IMR-90 (cell line): Measurements from ENCODE around the gene ITGA1. TPM values are rescaled to one million over a fixed set of nuclear protein-coding genes. Genes with fewer than 3 reads are reported as not detected.
A peak's percentile ranks its signal among the peaks of the same experiment; 100 is the strongest.

Experiments used
- ATAC-seq: fragments of 200-7000 bp; cut with Tn5 transposase; 2 replicates; pipeline ENCODE4 v1.9.1; 2020; ENCODE audit warnings: low read depth, mild to moderate bottlenecking, moderate library complexity
- BruUV-seq: library from RNA; stranded (reverse); fragments of 400-500 nt; replicated peaks from 2 replicates; lab custom pipeline; 2021; lab: Mats Ljungman, UMichigan
- CTCF ChIA-PET: fragments of 300-600 bp; formaldehyde crosslinking; extraction: SDS; loops from one replicate; lab custom pipeline; 2021; ENCODE audit warnings: antibody characterized with exemption; lab: Yijun Ruan, JAX
- POLR2A ChIA-PET: fragments of 300-600 bp; sonication (Branson Sonifier 250); formaldehyde crosslinking; loops from one replicate; lab custom pipeline; 2022; ENCODE audit warnings: antibody characterized with exemption; ENCODE audit not compliant: unreplicated experiment; lab: Charles Lee
- DNase-seq: peaks from one replicate; pipeline ENCODE4 v3.0.0; 2013
- H2AFZ ChIP-seq: replicated peaks from 2 replicates; pipeline ENCODE3; 2013; ENCODE audit warnings: low read length, mild to moderate bottlenecking; ENCODE audit not compliant: poor library complexity
- H2AK5ac ChIP-seq: 2 replicates; pipeline ENCODE4 v1.6.1; 2013; ENCODE audit warnings: low read depth, low read length, inconsistent platforms
- H2AK9ac ChIP-seq: replicated peaks from 2 replicates; pipeline ENCODE3; 2013; ENCODE audit warnings: mild to moderate bottlenecking, low read depth, low read length, moderate library complexity; ENCODE audit not compliant: poor library complexity
- H2BK120ac ChIP-seq: 2 replicates; pipeline ENCODE4 v1.6.1; 2013; ENCODE audit warnings: low read depth, low read length, inconsistent platforms
- H2BK15ac ChIP-seq: 3 replicates; pipeline ENCODE4 v1.6.1; 2013; ENCODE audit warnings: low read depth, low read length, inconsistent platforms
- H2BK20ac ChIP-seq: 2 replicates; pipeline ENCODE4 v1.6.1; 2013; ENCODE audit warnings: low read depth, mild to moderate bottlenecking, inconsistent platforms, low read length, moderate library complexity
- H2BK5ac ChIP-seq: 2 replicates; pipeline ENCODE4 v1.6.1; 2013; ENCODE audit warnings: mild to moderate bottlenecking, low read depth, low read length, inconsistent platforms; ENCODE audit not compliant: poor library complexity, severe bottlenecking
- H3K14ac ChIP-seq: replicated peaks from 2 replicates; pipeline ENCODE4 v1.6.1; 2013; ENCODE audit warnings: low read depth, low read length, inconsistent platforms
- H3K18ac ChIP-seq: 2 replicates; pipeline ENCODE4 v1.6.1; 2013; ENCODE audit warnings: low read depth, low read length, control low read depth
- H3K23ac ChIP-seq: 2 replicates; pipeline ENCODE4 v1.6.1; 2013; ENCODE audit warnings: low read depth, low read length, inconsistent platforms
- H3K27ac ChIP-seq: 2 replicates; pipeline ENCODE4 v1.5.1; 2013; ENCODE audit warnings: mild to moderate bottlenecking, control low read depth, low read length; ENCODE audit not compliant: insufficient read depth
- H3K27me3 ChIP-seq: 2 replicates; pipeline ENCODE4 v1.6.1; 2013; ENCODE audit warnings: low read length; ENCODE audit not compliant: control insufficient read depth, insufficient read depth
- H3K36me3 ChIP-seq: 2 replicates; pipeline ENCODE4 v1.6.1; 2013; ENCODE audit warnings: low read length, mixed read lengths; ENCODE audit not compliant: control insufficient read depth, insufficient read depth
- H3K4ac ChIP-seq: 2 replicates; pipeline ENCODE4 v1.6.1; 2013; ENCODE audit warnings: low read depth, low read length, inconsistent platforms
- H3K4me1 ChIP-seq: 2 replicates; pipeline ENCODE4 v1.6.1; 2013; ENCODE audit warnings: low read length, mixed read lengths; ENCODE audit not compliant: control insufficient read depth, insufficient read depth
- H3K4me2 ChIP-seq: 2 replicates; pipeline ENCODE4 v1.6.1; 2013; ENCODE audit warnings: low read depth, mild to moderate bottlenecking, control low read depth, low read length, moderate library complexity
- H3K4me3 ChIP-seq: 2 replicates; pipeline ENCODE4 v1.5.1; 2013; ENCODE audit warnings: low read depth, mild to moderate bottlenecking, control low read depth, low read length, moderate library complexity; ENCODE audit not compliant: insufficient read depth
- H3K56ac ChIP-seq: 2 replicates; pipeline ENCODE4 v1.6.1; 2013; ENCODE audit warnings: low read length, inconsistent platforms; ENCODE audit not compliant: insufficient read depth; ENCODE audit errors: extremely low read depth
- H3K79me1 ChIP-seq, 2 experiments: 2 replicates each; pipeline ENCODE4 v1.6.1; 2013; ENCODE audit warnings: low read length in 2 of 2, inconsistent platforms in 1 of 2, low read depth in 1 of 2
- H3K9ac ChIP-seq: 2 replicates; pipeline ENCODE4 v1.6.1; 2013; ENCODE audit warnings: low read depth, low read length, control low read depth
- H3K9me1 ChIP-seq: 2 replicates; pipeline ENCODE4 v1.6.1; 2013; ENCODE audit warnings: low read length, inconsistent platforms; ENCODE audit not compliant: insufficient read depth
- H3K9me3 ChIP-seq: 2 replicates; pipeline ENCODE4 v1.6.1; 2013; ENCODE audit warnings: low read length; ENCODE audit not compliant: control insufficient read depth, insufficient read depth
- H4K20me1 ChIP-seq: 2 replicates; pipeline ENCODE4 v1.6.1; 2013; ENCODE audit warnings: low read length, inconsistent platforms; ENCODE audit not compliant: insufficient read depth
- H4K5ac ChIP-seq: 2 replicates; pipeline ENCODE4 v1.6.1; 2013; ENCODE audit warnings: mild to moderate bottlenecking, low read depth, low read length, control low read depth
- H4K8ac ChIP-seq, 2 experiments: 2 replicates each; pipeline ENCODE4 v1.6.1; 2013; ENCODE audit warnings: low read depth in 2 of 2, low read length in 2 of 2, control low read depth in 1 of 2, inconsistent platforms in 1 of 2
- H4K91ac ChIP-seq: 2 replicates; pipeline ENCODE4 v1.6.1; 2013; ENCODE audit warnings: low read depth, low read length, inconsistent platforms; ENCODE audit not compliant: insufficient read depth
- BHLHE40 ChIP-seq: fragments of 150-350 bp; IDR thresholded peaks from 2 replicates; pipeline ENCODE4 v1.6.1; 2016; ENCODE audit warnings: mild to moderate bottlenecking, low read depth, low read length
- MAZ ChIP-seq: IDR thresholded peaks from 2 replicates; pipeline ENCODE4 v1.6.1; 2012; ENCODE audit warnings: low read depth, mild to moderate bottlenecking, low read length, improper control_type of control experiment, moderate library complexity, borderline replicate concordance
- RFX5 ChIP-seq: IDR thresholded peaks from 2 replicates; pipeline ENCODE4 v1.8.0; 2012; ENCODE audit warnings: low read depth, mild to moderate bottlenecking, low read length, moderate library complexity
- WGBS, 2 experiments: methylation state at CpG; one replicate each; pipeline versions ENCODE4 v1.1.5 to v1.1.7; 2013; ENCODE audit warnings: missing lambda C conversion rate in 2 of 2; ENCODE audit not compliant: insufficient read length in 1 of 2; ENCODE audit errors: extremely low coverage in 2 of 2; 5-methylcytosine and 5-hydroxymethylcytosine counted together
- dilution Hi-C: fragments of 300-500 bp; cut with HindIII; formaldehyde crosslinking; loops from one replicate; pipeline ENCODE4 v1.14.3; 2018; ENCODE audit warnings: low sequenced_read_pairs; ENCODE audit not compliant: unreplicated experiment
- in situ Hi-C: fragments of 300-500 bp; cut with MboI; formaldehyde crosslinking; loops from 3 replicates; pipeline ENCODE4 v1.14.3; 2019; ENCODE audit warnings: low sequenced_read_pairs, inconsistent platforms, mixed read lengths
- intact Hi-C: fragments of 100-400 bp; cut with micrococcal nuclease; formaldehyde crosslinking; loops from 2 replicates; pipeline ENCODE4 v1.10.0; 2022
- polyA plus RNA-seq, 3 experiments: library from polyadenylated mRNA; depleted of rRNA; stranded (reverse); fragments of >200 nt; gene quantifications; 2 replicates each; pipeline ENCODE4 v1.2.3, GENCODE V29; 2012; ENCODE audit warnings: low replicate concordance in 1 of 3
- total RNA-seq: library from RNA; depleted of rRNA; stranded (reverse); fragments of >200 nt; gene quantifications from 2 replicates; pipeline ENCODE4 v1.2.3, GENCODE V29; 2012

ITGA1 gene
- total and polyA plus RNA-seq, 2 of the 4 experiments (the other 2 are of a cell fraction): 22.3 to 95.2 TPM

GRCh38 chr5:52988335-52989024 is 200.8 kb downstream of the ITGA1 start:
- Histone ChIP-seq H4K5ac (peak overlapping the region; percentile 65), H4K8ac (peak overlapping the region; percentile 80 to 85), H3K79me1 (peaks cover 0 to 54% of the 10 kb centered on the region in 2 experiments; a peak in 2 of 4 replicates), H2AK5ac (peak overlapping the region; percentile 79), H3K56ac (peak overlapping the region; percentile 42), H2AFZ (peak overlapping the region; percentile 92), H3K18ac (peak overlapping the region; percentile 27), H3K27ac (peak overlapping the region; percentile 78), H3K36me3 (peaks cover 5% of the 10 kb centered on the region; the same call in 1 of the 2 replicates), H3K27me3 (no peaks in the 10 kb centered on the region), H3K4me1 (peaks cover 18% of the 10 kb centered on the region; the same call in 1 of the 2 replicates), H2BK20ac (peak overlapping the region; percentile 65; the same call in 1 of the 2 replicates), H2BK120ac (peak overlapping the region; percentile 87), H3K14ac (peak overlapping the region; percentile 80), H4K20me1 (no peaks in the 10 kb centered on the region), H3K9ac (peak overlapping the region; percentile 80), H3K4ac (peak overlapping the region; percentile 88), H3K9me1 (peaks cover 3% of the 10 kb centered on the region), H4K91ac (peak overlapping the region; percentile 64), H3K4me2 (peak overlapping the region; percentile 84), H2BK15ac (peak overlapping the region; percentile 68), H3K23ac (peak overlapping the region; percentile 99), H3K4me3 (peak overlapping the region; percentile 93), H2BK5ac (peak overlapping the region; percentile 69), H3K9me3 (no peaks in the 10 kb centered on the region), H2AK9ac (peak overlapping the region; percentile 56)
- 20% methylated on average over 2 of the region's 16 CpGs; no CpG with 5 or more reads in 1 of the 2 experiments for WGBS, 2 experiments
- TF ChIP-seq MAZ (no peak), RFX5 (no peak), BHLHE40 (no peak)
- POLR2A ChIA-PET: interaction anchor here (0.6 kb wide), 1 partner anchor 52 kb away, joined by 4 read pairs; no protein-coding TSS in a partner anchor
- intact Hi-C loops (loop anchor here (2.0 kb wide), 1 partner anchor 40 kb away; no protein-coding TSS in a partner anchor), in situ Hi-C loops (no loop called here), dilution Hi-C loops (no loop called here)
- CTCF ChIA-PET: interaction anchor here (1.0 to 1.4 kb wide), 2 partner anchors 9 to 41 kb away, joined by 3 to 4 read pairs; no protein-coding TSS in a partner anchor
- DNase-seq (no peak), ATAC-seq (no peak)
- no TSS peak for BruUV-seq
